GM23338 (cell line): Measurements from ENCODE around the gene CRYGD.

Experiments used
- CREB1 ChIP-seq: fragments of 250-450 bp; sonication (Bioruptor Pico); IDR thresholded peaks from 2 replicates; pipeline ENCODE4 v1.5.0; 2020; ENCODE audit warnings: low read depth, mild to moderate bottlenecking, moderate library complexity
- CTCF ChIP-seq, 2 experiments: fragments of 200-600 bp in 1 of 2; sonication (generic) in 1 of 2; conservative IDR thresholded peaks; 2 replicates each; pipeline versions ENCODE4 v1.5.1 to v1.6.1; 2016 to 2017; ENCODE audit warnings: antibody characterized with exemption in 2 of 2, low read depth in 2 of 2, mild to moderate bottlenecking in 2 of 2, moderate library complexity in 1 of 2
- EZH2 ChIP-seq: fragments of 200-600 bp; sonication (generic); IDR thresholded peaks from one replicate; pipeline ENCODE4 v1.8.0; 2017; ENCODE audit warnings: antibody characterized with exemption, mild to moderate bottlenecking, low read depth; ENCODE audit not compliant: unreplicated experiment
- ZNF462 ChIP-seq: fragments of 250-450 bp; sonication (Bioruptor Pico); IDR thresholded peaks from 2 replicates; pipeline ENCODE4 v1.5.0; 2020; ENCODE audit warnings: mild to moderate bottlenecking, moderate library complexity
- TF ChIP-seq, protein P1 (sequence below): IDR thresholded peaks from one replicate; pipeline ENCODE4 v1.6.1; 2018; ENCODE audit warnings: antibody characterized with exemption; ENCODE audit not compliant: unreplicated experiment

- TF ChIP-seq CTCF (conservative IDR thresholded peaks at IDR 0.05; ENCODE audit: low read depth in 2 of 2) (no peak), EZH2 (no peak), CREB1 (CRISPR knock-in tag) (no peak), ZNF462 (CRISPR knock-in tag) (no peak)
- TF ChIP-seq, protein P1, sequence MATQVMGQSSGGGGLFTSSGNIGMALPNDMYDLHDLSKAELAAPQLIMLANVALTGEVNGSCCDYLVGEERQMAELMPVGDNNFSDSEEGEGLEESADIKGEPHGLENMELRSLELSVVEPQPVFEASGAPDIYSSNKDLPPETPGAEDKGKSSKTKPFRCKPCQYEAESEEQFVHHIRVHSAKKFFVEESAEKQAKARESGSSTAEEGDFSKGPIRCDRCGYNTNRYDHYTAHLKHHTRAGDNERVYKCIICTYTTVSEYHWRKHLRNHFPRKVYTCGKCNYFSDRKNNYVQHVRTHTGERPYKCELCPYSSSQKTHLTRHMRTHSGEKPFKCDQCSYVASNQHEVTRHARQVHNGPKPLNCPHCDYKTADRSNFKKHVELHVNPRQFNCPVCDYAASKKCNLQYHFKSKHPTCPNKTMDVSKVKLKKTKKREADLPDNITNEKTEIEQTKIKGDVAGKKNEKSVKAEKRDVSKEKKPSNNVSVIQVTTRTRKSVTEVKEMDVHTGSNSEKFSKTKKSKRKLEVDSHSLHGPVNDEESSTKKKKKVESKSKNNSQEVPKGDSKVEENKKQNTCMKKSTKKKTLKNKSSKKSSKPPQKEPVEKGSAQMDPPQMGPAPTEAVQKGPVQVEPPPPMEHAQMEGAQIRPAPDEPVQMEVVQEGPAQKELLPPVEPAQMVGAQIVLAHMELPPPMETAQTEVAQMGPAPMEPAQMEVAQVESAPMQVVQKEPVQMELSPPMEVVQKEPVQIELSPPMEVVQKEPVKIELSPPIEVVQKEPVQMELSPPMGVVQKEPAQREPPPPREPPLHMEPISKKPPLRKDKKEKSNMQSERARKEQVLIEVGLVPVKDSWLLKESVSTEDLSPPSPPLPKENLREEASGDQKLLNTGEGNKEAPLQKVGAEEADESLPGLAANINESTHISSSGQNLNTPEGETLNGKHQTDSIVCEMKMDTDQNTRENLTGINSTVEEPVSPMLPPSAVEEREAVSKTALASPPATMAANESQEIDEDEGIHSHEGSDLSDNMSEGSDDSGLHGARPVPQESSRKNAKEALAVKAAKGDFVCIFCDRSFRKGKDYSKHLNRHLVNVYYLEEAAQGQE = no peak
Measured at GRCh38 chr2:208142925-208143799, 18.8 kb upstream of the CRYGD start.
